IMR-90 (cell line): Measurements from ENCODE around the gene SH3BGRL3. TPM values are rescaled to one million over a fixed set of nuclear protein-coding genes. Genes with fewer than 3 reads are reported as not detected.

Experiments
- ATAC-seq: fragments of 200-7000 bp; cut with Tn5 transposase; 2 replicates; pipeline ENCODE4 v1.9.1; 2020; ENCODE audit warnings: low read depth, mild to moderate bottlenecking, moderate library complexity
- BruUV-seq: library from RNA; stranded (reverse); fragments of 400-500 nt; replicated peaks from 2 replicates; lab custom pipeline; 2021; lab: Mats Ljungman, UMichigan
- CTCF ChIA-PET: fragments of 300-600 bp; formaldehyde crosslinking; extraction: SDS; loops from one replicate; lab custom pipeline; 2021; ENCODE audit warnings: antibody characterized with exemption; lab: Yijun Ruan, JAX
- POLR2A ChIA-PET: fragments of 300-600 bp; sonication (Branson Sonifier 250); formaldehyde crosslinking; loops from one replicate; lab custom pipeline; 2022; ENCODE audit warnings: antibody characterized with exemption; ENCODE audit not compliant: unreplicated experiment; lab: Charles Lee
- DNase-seq: peaks from one replicate; pipeline ENCODE4 v3.0.0; 2013
- H2AFZ ChIP-seq: replicated peaks from 2 replicates; pipeline ENCODE3; 2013; ENCODE audit warnings: low read length, mild to moderate bottlenecking; ENCODE audit not compliant: poor library complexity
- H2AK5ac ChIP-seq: 2 replicates; pipeline ENCODE4 v1.6.1; 2013; ENCODE audit warnings: low read depth, low read length, inconsistent platforms
- H2AK9ac ChIP-seq: replicated peaks from 2 replicates; pipeline ENCODE3; 2013; ENCODE audit warnings: mild to moderate bottlenecking, low read depth, low read length, moderate library complexity; ENCODE audit not compliant: poor library complexity
- H2BK120ac ChIP-seq: 2 replicates; pipeline ENCODE4 v1.6.1; 2013; ENCODE audit warnings: low read depth, low read length, inconsistent platforms
- H2BK15ac ChIP-seq: 3 replicates; pipeline ENCODE4 v1.6.1; 2013; ENCODE audit warnings: low read depth, low read length, inconsistent platforms
- H2BK20ac ChIP-seq: 2 replicates; pipeline ENCODE4 v1.6.1; 2013; ENCODE audit warnings: low read depth, mild to moderate bottlenecking, inconsistent platforms, low read length, moderate library complexity
- H2BK5ac ChIP-seq: 2 replicates; pipeline ENCODE4 v1.6.1; 2013; ENCODE audit warnings: mild to moderate bottlenecking, low read depth, low read length, inconsistent platforms; ENCODE audit not compliant: poor library complexity, severe bottlenecking
- H3K14ac ChIP-seq: replicated peaks from 2 replicates; pipeline ENCODE4 v1.6.1; 2013; ENCODE audit warnings: low read depth, low read length, inconsistent platforms
- H3K18ac ChIP-seq: 2 replicates; pipeline ENCODE4 v1.6.1; 2013; ENCODE audit warnings: low read depth, low read length, control low read depth
- H3K23ac ChIP-seq: 2 replicates; pipeline ENCODE4 v1.6.1; 2013; ENCODE audit warnings: low read depth, low read length, inconsistent platforms
- H3K27ac ChIP-seq: 2 replicates; pipeline ENCODE4 v1.5.1; 2013; ENCODE audit warnings: mild to moderate bottlenecking, control low read depth, low read length; ENCODE audit not compliant: insufficient read depth
- H3K27me3 ChIP-seq: 2 replicates; pipeline ENCODE4 v1.6.1; 2013; ENCODE audit warnings: low read length; ENCODE audit not compliant: control insufficient read depth, insufficient read depth
- H3K36me3 ChIP-seq: 2 replicates; pipeline ENCODE4 v1.6.1; 2013; ENCODE audit warnings: low read length, mixed read lengths; ENCODE audit not compliant: control insufficient read depth, insufficient read depth
- H3K4ac ChIP-seq: 2 replicates; pipeline ENCODE4 v1.6.1; 2013; ENCODE audit warnings: low read depth, low read length, inconsistent platforms
- H3K4me1 ChIP-seq: 2 replicates; pipeline ENCODE4 v1.6.1; 2013; ENCODE audit warnings: low read length, mixed read lengths; ENCODE audit not compliant: control insufficient read depth, insufficient read depth
- H3K4me2 ChIP-seq: 2 replicates; pipeline ENCODE4 v1.6.1; 2013; ENCODE audit warnings: low read depth, mild to moderate bottlenecking, control low read depth, low read length, moderate library complexity
- H3K4me3 ChIP-seq: 2 replicates; pipeline ENCODE4 v1.5.1; 2013; ENCODE audit warnings: low read depth, mild to moderate bottlenecking, control low read depth, low read length, moderate library complexity; ENCODE audit not compliant: insufficient read depth
- H3K56ac ChIP-seq: 2 replicates; pipeline ENCODE4 v1.6.1; 2013; ENCODE audit warnings: low read length, inconsistent platforms; ENCODE audit not compliant: insufficient read depth; ENCODE audit errors: extremely low read depth
- H3K79me1 ChIP-seq, 2 experiments: 2 replicates each; pipeline ENCODE4 v1.6.1; 2013; ENCODE audit warnings: low read length in 2 of 2, inconsistent platforms in 1 of 2, low read depth in 1 of 2
- H3K9ac ChIP-seq: 2 replicates; pipeline ENCODE4 v1.6.1; 2013; ENCODE audit warnings: low read depth, low read length, control low read depth
- H3K9me1 ChIP-seq: 2 replicates; pipeline ENCODE4 v1.6.1; 2013; ENCODE audit warnings: low read length, inconsistent platforms; ENCODE audit not compliant: insufficient read depth
- H3K9me3 ChIP-seq: 2 replicates; pipeline ENCODE4 v1.6.1; 2013; ENCODE audit warnings: low read length; ENCODE audit not compliant: control insufficient read depth, insufficient read depth
- H4K20me1 ChIP-seq: 2 replicates; pipeline ENCODE4 v1.6.1; 2013; ENCODE audit warnings: low read length, inconsistent platforms; ENCODE audit not compliant: insufficient read depth
- H4K5ac ChIP-seq: 2 replicates; pipeline ENCODE4 v1.6.1; 2013; ENCODE audit warnings: mild to moderate bottlenecking, low read depth, low read length, control low read depth
- H4K8ac ChIP-seq, 2 experiments: 2 replicates each; pipeline ENCODE4 v1.6.1; 2013; ENCODE audit warnings: low read depth in 2 of 2, low read length in 2 of 2, control low read depth in 1 of 2, inconsistent platforms in 1 of 2
- H4K91ac ChIP-seq: 2 replicates; pipeline ENCODE4 v1.6.1; 2013; ENCODE audit warnings: low read depth, low read length, inconsistent platforms; ENCODE audit not compliant: insufficient read depth
- CEBPB ChIP-seq: IDR thresholded peaks from 2 replicates; pipeline ENCODE4 v1.6.1; 2012; ENCODE audit warnings: low read depth, low read length, improper control_type of control experiment
- CHD1 ChIP-seq: IDR thresholded peaks from 2 replicates; pipeline ENCODE4 v1.6.1; 2012; ENCODE audit warnings: low read depth, low read length, improper control_type of control experiment
- CTCF ChIP-seq: conservative IDR thresholded peaks from 2 replicates; pipeline ENCODE4 v1.5.1; 2012; ENCODE audit warnings: mild to moderate bottlenecking, low read depth, low read length, improper control_type of control experiment
- FOS ChIP-seq: fragments of 150-350 bp; IDR thresholded peaks from 2 replicates; pipeline ENCODE4 v1.6.1; 2016; ENCODE audit warnings: low read depth, low read length
- MAFK ChIP-seq: IDR thresholded peaks from 2 replicates; pipeline ENCODE4 v1.6.1; 2012; ENCODE audit warnings: low read depth, low read length, improper control_type of control experiment
- MAZ ChIP-seq: IDR thresholded peaks from 2 replicates; pipeline ENCODE4 v1.6.1; 2012; ENCODE audit warnings: low read depth, mild to moderate bottlenecking, low read length, improper control_type of control experiment, moderate library complexity, borderline replicate concordance
- MXI1 ChIP-seq: IDR thresholded peaks from 2 replicates; pipeline ENCODE4 v1.6.1; 2012; ENCODE audit warnings: low read depth, mild to moderate bottlenecking, low read length, moderate library complexity, borderline replicate concordance
- NFE2L2 ChIP-seq: fragments of 150-350 bp; IDR thresholded peaks from 2 replicates; pipeline ENCODE4 v1.6.1; 2016; ENCODE audit warnings: low read depth, mild to moderate bottlenecking, low read length
- POLR2A ChIP-seq: IDR thresholded peaks from 2 replicates; pipeline ENCODE4 v1.6.1; 2012; ENCODE audit warnings: mild to moderate bottlenecking, low read depth, low read length
- RAD21 ChIP-seq: IDR thresholded peaks from 2 replicates; pipeline ENCODE4 v1.6.1; 2012; ENCODE audit warnings: low read length, improper control_type of control experiment
- RCOR1 ChIP-seq: IDR thresholded peaks from 2 replicates; pipeline ENCODE4 v1.6.1; 2012; ENCODE audit warnings: mild to moderate bottlenecking, low read length, improper control_type of control experiment; ENCODE audit not compliant: insufficient replicate concordance
- RFX5 ChIP-seq: IDR thresholded peaks from 2 replicates; pipeline ENCODE4 v1.8.0; 2012; ENCODE audit warnings: low read depth, mild to moderate bottlenecking, low read length, moderate library complexity
- SMC3 ChIP-seq: fragments of 150-350 bp; IDR thresholded peaks from 2 replicates; pipeline ENCODE4 v1.6.1; 2016; ENCODE audit warnings: low read depth, mild to moderate bottlenecking, antibody characterized with exemption, low read length, moderate library complexity
- USF2 ChIP-seq: fragments of 150-350 bp; IDR thresholded peaks from 2 replicates; pipeline ENCODE4 v1.6.1; 2017; ENCODE audit warnings: mild to moderate bottlenecking, antibody characterized with exemption, low read length, low read depth
- WGBS, 2 experiments: methylation state at CpG; one replicate each; pipeline versions ENCODE4 v1.1.5 to v1.1.7; 2013; ENCODE audit warnings: missing lambda C conversion rate in 2 of 2; ENCODE audit not compliant: insufficient read length in 1 of 2; ENCODE audit errors: extremely low coverage in 2 of 2; 5-methylcytosine and 5-hydroxymethylcytosine counted together
- dilution Hi-C: fragments of 300-500 bp; cut with HindIII; formaldehyde crosslinking; loops from one replicate; pipeline ENCODE4 v1.14.3; 2018; ENCODE audit warnings: low sequenced_read_pairs; ENCODE audit not compliant: unreplicated experiment
- in situ Hi-C: fragments of 300-500 bp; cut with MboI; formaldehyde crosslinking; loops from 3 replicates; pipeline ENCODE4 v1.14.3; 2019; ENCODE audit warnings: low sequenced_read_pairs, inconsistent platforms, mixed read lengths
- intact Hi-C: fragments of 100-400 bp; cut with micrococcal nuclease; formaldehyde crosslinking; loops from 2 replicates; pipeline ENCODE4 v1.10.0; 2022
- polyA plus RNA-seq, 3 experiments: library from polyadenylated mRNA; depleted of rRNA; stranded (reverse); fragments of >200 nt; gene quantifications; 2 replicates each; pipeline ENCODE4 v1.2.3, GENCODE V29; 2012; ENCODE audit warnings: low replicate concordance in 1 of 3
- total RNA-seq: library from RNA; depleted of rRNA; stranded (reverse); fragments of >200 nt; gene quantifications from 2 replicates; pipeline ENCODE4 v1.2.3, GENCODE V29; 2012

Gene SH3BGRL3
- total and polyA plus RNA-seq, 2 of the 4 experiments (the other 2 are of a cell fraction): 35.0 to 483 TPM

GRCh38 chr1:26289158-26290059 lies 9.5 kb downstream of the SH3BGRL3 start:
- peak overlapping the region; percentile 61 for H2AK9ac ChIP-seq
- no peak overlapping the region for H2AK5ac ChIP-seq
- no peak overlapping the region for H2BK120ac ChIP-seq
- no peak overlapping the region for H3K56ac ChIP-seq
- no peak overlapping the region for H2BK5ac ChIP-seq
- H3K4me3 ChIP-seq: no peak overlapping the region
- no peak for ATAC-seq
- no peak overlapping the region for H4K5ac ChIP-seq
- no peak overlapping the region for H2BK15ac ChIP-seq
- peak overlapping the region; percentile 33 for H2AFZ ChIP-seq
- H3K27me3 ChIP-seq: no peaks in the 10 kb centered on the region
- peaks cover 0 to 25% of the 10 kb centered on the region in 2 experiments; a peak in 2 of 4 replicates for H3K79me1 ChIP-seq
- no peak overlapping the region for H2BK20ac ChIP-seq
- ChIA-PET POLR2A (no interaction called here), CTCF (no interaction called here)
- no peaks in the 10 kb centered on the region for H3K9me3 ChIP-seq
- H3K4me2 ChIP-seq: no peak overlapping the region
- no peak overlapping the region; the same call in 1 of the 2 replicates for H3K14ac ChIP-seq
- H3K23ac ChIP-seq: no peak overlapping the region
- in situ Hi-C loops: no loop called here
- no peak overlapping the region for H3K27ac ChIP-seq
- DNase-seq: no peak
- H3K18ac ChIP-seq: no peak overlapping the region
- peaks cover 8% of the 10 kb centered on the region for H3K4me1 ChIP-seq
- dilution Hi-C loops: no loop called here
- H3K9ac ChIP-seq: no peak overlapping the region
- no peak overlapping the region for H4K8ac ChIP-seq
- intact Hi-C loops: no loop called here
- peaks cover 11% of the 10 kb centered on the region for H3K9me1 ChIP-seq
- H3K36me3 ChIP-seq: no peaks in the 10 kb centered on the region
- no peak overlapping the region for H4K91ac ChIP-seq
- 100% methylated on average over 10 of the region's 21 CpGs; no CpG with 5 or more reads in 1 of the 2 experiments for WGBS, 2 experiments
- H4K20me1 ChIP-seq: no peaks in the 10 kb centered on the region; the same call in 1 of the 2 replicates
- BruUV-seq: no TSS peak
- H3K4ac ChIP-seq: no peak overlapping the region
- TF ChIP-seq POLR2A (no peak), MAFK (no peak), MXI1 (no peak), SMC3 (no peak), RCOR1 (no peak), RFX5 (no peak), CHD1 (no peak), RAD21 (no peak), CTCF (no peak), CEBPB (no peak), NFE2L2 (no peak), MAZ (no peak), FOS (no peak), USF2 (no peak)
